ENCODE data around the gene NOP9.
"Not testable (repeated sequence)": the region's sequence is repeated elsewhere in the genome, so short reads cannot be mapped to it uniquely, and the experiment has no call there.

Gene NOP9

DNA sequence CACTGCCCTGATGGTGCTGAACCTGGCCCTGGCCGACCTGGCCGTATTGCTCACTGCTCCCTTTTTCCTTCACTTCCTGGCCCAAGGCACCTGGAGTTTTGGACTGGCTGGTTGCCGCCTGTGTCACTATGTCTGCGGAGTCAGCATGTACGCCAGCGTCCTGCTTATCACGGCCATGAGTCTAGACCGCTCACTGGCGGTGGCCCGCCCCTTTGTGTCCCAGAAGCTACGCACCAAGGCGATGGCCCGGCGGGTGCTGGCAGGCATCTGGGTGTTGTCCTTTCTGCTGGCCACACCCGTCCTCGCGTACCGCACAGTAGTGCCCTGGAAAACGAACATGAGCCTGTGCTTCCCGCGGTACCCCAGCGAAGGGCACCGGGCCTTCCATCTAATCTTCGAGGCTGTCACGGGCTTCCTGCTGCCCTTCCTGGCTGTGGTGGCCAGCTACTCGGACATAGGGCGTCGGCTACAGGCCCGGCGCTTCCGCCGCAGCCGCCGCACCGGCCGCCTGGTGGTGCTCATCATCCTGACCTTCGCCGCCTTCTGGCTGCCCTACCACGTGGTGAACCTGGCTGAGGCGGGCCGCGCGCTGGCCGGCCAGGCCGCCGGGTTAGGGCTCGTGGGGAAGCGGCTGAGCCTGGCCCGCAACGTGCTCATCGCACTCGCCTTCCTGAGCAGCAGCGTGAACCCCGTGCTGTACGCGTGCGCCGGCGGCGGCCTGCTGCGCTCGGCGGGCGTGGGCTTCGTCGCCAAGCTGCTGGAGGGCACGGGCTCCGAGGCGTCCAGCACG lies 16.4 kb downstream of the NOP9 start:
- H3K36me3 Mint-ChIP-seq (ENCODE audit: low read depth) = peaks cover 22% of the 10 kb centered on the region
- no peaks in the 10 kb centered on the region for H3K27me3 Mint-ChIP-seq
- ATAC-seq = no peak
- H3K27ac Mint-ChIP-seq = no peak overlapping the region
- no peak for DNase-seq
- no peak overlapping the region for H3K4me3 Mint-ChIP-seq
- no peaks in the 10 kb centered on the region for H3K9me3 Mint-ChIP-seq
- peaks cover 61% of the 10 kb centered on the region for H3K4me1 Mint-ChIP-seq

DNA sequence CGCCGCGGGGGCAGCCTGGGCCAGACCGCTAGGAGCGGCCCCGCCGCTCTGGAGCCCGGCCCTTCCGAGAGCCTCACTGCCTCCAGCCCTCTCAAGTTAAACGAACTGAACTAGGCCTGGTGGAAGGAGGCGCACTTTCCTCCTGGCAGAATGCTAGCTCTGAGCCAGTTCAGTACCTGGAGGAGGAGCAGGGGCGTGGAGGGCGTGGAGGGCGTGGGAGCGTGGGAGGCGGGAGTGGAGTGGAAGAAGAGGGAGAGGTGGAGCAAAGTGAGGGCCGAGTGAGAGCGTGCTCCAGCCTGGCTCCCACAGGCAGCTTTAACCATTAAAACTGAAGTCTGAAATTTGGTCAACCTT lies 16.9 kb downstream of the NOP9 start:
- peaks cover 58% of the 10 kb centered on the region for H3K4me1 Mint-ChIP-seq
- no peak overlapping the region for H3K27ac Mint-ChIP-seq
- H3K9me3 Mint-ChIP-seq = no peaks in the 10 kb centered on the region
- H3K36me3 Mint-ChIP-seq (ENCODE audit: low read depth) = peaks cover 22% of the 10 kb centered on the region
- no peak overlapping the region for H3K4me3 Mint-ChIP-seq
- no peaks in the 10 kb centered on the region for H3K27me3 Mint-ChIP-seq
- ATAC-seq (no peak), DNase-seq (no peak)

DNA sequence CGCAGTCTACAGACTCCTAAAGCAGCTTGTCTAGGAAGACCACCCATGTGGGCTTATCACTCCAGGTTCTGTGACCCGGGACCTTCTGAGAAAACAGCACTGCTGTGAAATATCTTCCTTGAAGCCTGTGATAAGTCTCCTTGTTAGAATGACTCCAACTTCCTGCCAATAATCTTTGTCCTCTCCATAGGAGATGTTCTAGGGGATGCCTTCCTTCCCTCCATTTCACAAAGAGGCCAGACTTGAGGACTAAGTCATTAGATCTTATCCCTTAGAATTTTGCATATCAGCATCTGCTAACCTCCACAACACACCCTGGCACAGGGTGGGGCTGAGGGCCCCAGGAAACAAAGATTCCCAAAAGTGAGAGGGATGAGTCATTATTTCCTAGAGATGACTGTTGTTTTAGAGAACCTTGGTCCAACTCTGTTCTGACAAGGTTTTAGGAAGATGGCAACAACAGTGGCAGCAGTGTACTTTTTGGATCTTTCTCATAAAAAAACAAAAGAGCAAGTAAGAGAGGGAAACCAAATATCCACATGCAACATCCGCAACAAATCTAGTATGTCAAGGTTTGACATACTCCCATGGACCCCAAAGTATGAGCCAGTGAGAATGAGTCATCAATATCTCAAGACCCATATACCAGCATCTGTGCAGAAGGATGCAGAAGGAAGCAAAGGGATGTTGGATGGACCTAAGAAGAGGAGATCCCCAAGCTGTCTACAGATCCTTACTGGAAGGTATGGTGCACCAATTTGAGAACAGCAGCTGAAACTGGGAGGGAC lies 17.7 kb downstream of the NOP9 start:
- H3K27ac Mint-ChIP-seq = no peak overlapping the region
- ATAC-seq = peak; percentile 42

DNA sequence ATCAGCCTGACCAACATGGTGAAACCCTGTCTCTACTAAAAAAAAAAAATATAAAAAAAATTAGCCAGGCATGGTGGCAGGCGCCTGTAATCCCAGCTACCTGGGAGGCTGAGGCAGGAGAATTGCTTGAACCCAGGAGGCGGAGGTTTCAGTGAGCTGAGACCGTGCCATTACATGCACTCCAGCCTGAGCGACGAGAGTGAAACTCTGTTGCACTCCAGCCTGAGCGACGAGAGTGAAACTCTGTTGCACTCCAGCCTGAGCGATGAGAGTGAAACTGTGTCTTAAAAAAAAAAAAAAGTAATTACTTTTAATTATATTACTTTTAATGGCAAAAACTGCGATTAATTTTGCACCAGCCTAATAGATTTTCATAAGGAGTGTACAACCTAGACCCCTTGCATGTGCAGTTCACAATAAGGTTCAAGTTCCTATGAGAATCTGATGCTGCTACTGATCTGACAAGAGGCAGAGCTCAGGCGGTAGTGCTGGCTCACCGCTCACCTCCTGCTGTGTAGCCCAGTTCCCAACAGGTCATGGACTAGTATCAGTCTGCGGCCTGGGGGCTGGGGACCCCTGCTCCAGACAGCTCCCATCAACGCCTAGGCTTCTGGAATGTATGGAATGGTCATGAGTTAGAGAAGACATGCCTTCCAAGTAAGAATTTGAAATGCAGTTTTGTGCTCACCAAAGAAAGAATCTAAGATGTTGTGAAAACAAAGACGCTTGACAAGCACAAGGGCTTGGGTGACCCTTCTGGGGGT lies 21.7 kb downstream of the NOP9 start:
- DNase-seq (no peak), ATAC-seq (no peak)
- Mint-ChIP-seq H3K9me3 (no peaks in the 10 kb centered on the region), H3K36me3 (ENCODE audit: low read depth) (peaks cover 2% of the 10 kb centered on the region), H3K4me1 (peaks cover 16% of the 10 kb centered on the region), H3K27me3 (no peaks in the 10 kb centered on the region), H3K4me3 (no peak overlapping the region), H3K27ac (no peak overlapping the region)

More for the DNA sequence above, 17.7 kb downstream of the NOP9 start:
- Mint-ChIP-seq H3K4me3 (no peak overlapping the region), H3K9me3 (no peaks in the 10 kb centered on the region), H3K27me3 (no peaks in the 10 kb centered on the region), H3K36me3 (ENCODE audit: low read depth) (peaks cover 19% of the 10 kb centered on the region), H3K4me1 (peaks cover 50% of the 10 kb centered on the region)
- no peak for DNase-seq

DNA sequence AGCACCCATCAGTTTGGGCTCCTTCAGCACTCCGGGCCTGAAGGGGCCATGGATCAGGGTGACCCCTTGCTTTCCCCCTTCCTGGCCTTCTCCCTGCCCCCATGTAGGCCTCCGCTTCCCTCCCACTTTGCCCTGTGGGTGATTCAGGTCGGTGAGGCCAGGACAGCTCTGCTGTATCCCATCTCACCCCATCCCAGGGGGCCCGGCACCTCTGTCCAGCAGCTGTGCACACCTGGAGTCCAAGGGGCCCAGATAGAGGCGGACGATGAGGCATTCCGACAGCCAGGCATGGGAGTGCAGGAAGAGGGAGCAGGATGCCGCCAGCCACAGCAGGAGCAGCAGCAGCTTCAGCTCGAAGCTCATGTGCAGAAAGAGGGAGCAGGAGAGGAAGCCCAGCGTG lies 23.0 kb downstream of the NOP9 start:
- H3K4me1 Mint-ChIP-seq = peaks cover 10% of the 10 kb centered on the region
- no peak for ATAC-seq
- H3K27ac Mint-ChIP-seq = no peak overlapping the region
- no peaks in the 10 kb centered on the region for H3K9me3 Mint-ChIP-seq
- no peaks in the 10 kb centered on the region for H3K36me3 Mint-ChIP-seq (ENCODE audit: low read depth)
- no peak for DNase-seq
- no peaks in the 10 kb centered on the region for H3K27me3 Mint-ChIP-seq
- no peak overlapping the region for H3K4me3 Mint-ChIP-seq

DNA sequence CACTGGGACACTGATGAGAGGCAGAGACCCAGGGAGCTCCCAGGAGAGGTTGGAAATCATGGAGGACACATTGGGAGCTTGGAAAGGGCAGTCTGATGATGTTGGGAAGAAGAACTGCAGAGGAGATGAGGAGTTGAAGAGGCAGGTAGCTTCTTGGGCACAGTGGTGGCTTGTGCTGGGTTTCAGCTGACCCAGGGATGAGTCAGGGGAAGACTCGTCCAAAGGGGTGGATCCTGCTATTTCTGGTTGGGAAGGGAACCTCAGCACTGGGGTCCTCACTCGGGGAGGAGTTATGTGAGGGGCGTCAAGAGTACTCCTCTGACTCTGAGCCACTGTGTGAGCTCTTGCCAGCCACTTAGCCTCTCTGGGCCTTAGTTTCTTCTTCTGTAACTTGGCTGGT lies 23.7 kb downstream of the NOP9 start:
- ATAC-seq = no peak

DNA sequence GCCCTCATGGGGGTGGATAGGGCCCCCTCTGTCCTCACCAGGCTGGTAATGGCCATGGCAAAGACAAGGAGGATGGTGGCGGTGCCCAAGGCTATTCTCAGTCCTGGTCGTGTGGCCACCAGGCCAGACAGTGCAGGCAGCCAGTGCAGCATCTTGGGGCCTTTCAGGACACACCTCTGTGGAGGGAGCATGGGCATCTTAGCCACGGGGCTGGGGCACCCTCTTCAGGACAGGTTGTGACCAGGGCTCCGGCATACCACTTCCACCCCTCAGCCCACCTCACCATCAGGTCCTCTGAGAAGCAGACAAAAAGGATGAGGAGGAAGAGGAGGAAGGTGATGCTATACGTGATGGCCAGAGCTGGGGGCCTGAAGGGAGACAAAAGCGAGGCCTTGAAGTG lies 24.4 kb downstream of the NOP9 start:
- ATAC-seq = no peak
- H3K27ac Mint-ChIP-seq = no peak overlapping the region
- no peaks in the 10 kb centered on the region for H3K9me3 Mint-ChIP-seq
- peaks cover 14% of the 10 kb centered on the region for H3K4me1 Mint-ChIP-seq
- peaks cover 2% of the 10 kb centered on the region for H3K27me3 Mint-ChIP-seq
- H3K36me3 Mint-ChIP-seq (ENCODE audit: low read depth) = no peaks in the 10 kb centered on the region
- H3K4me3 Mint-ChIP-seq = no peak overlapping the region
- no peak for DNase-seq

More for the DNA sequence above, 23.7 kb downstream of the NOP9 start:
- peaks cover 7% of the 10 kb centered on the region for H3K4me1 Mint-ChIP-seq
- DNase-seq = no peak
- no peaks in the 10 kb centered on the region for H3K9me3 Mint-ChIP-seq
- H3K27ac Mint-ChIP-seq = no peak overlapping the region
- H3K27me3 Mint-ChIP-seq = no peaks in the 10 kb centered on the region
- H3K4me3 Mint-ChIP-seq = no peak overlapping the region
- no peaks in the 10 kb centered on the region for H3K36me3 Mint-ChIP-seq (ENCODE audit: low read depth)

DNA sequence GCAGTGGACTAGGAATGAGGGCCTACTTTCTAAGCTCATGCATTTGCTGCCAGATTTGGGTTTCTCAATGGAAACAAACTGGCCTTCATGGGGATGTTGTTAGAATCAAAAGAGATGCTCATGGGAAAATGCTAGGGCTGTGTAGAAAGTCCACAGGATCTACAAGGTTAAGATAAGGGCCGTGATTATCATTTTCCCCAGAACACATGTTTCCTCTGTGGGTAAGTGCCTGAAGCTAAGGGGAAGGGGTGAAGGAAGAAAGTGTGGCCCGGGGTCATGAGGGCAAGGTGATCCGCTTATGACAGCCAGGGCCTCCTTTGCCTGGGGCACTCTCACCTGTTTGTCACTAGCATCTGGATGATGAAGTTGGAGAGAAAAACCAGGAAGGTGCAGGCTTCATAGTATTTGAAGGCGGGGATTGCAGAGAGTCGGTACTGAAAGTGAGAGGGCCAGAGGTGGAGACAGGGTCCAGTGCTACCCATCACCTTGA lies 25.4 kb downstream of the NOP9 start:
- H3K9me3 Mint-ChIP-seq = no peaks in the 10 kb centered on the region
- H3K36me3 Mint-ChIP-seq (ENCODE audit: low read depth) = no peaks in the 10 kb centered on the region
- peaks cover 2% of the 10 kb centered on the region for H3K27me3 Mint-ChIP-seq
- DNase-seq = no peak
- H3K27ac Mint-ChIP-seq = no peak overlapping the region
- ATAC-seq = no peak
- H3K4me3 Mint-ChIP-seq = no peak overlapping the region
- H3K4me1 Mint-ChIP-seq = peaks cover 24% of the 10 kb centered on the region

DNA sequence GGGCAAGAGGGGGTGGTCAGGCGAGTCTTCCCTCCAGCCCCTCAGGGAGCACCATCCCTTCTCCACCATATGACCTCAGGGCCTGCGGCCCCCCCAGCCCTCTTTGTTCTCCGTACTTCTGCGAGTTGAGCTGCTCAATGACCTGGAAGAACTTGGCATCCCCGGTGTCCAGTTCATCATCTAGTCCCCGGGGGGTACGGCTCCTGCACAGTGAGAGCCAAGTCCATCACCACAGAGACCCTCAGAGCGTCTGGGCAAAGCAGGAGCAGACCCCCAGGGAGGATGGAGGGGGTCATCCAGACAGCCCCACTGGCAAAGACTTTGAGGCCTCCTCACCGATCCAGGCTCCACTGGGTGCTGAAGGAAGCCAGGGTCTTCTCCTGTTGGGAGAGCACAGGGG lies 26.3 kb downstream of the NOP9 start:
- H3K27ac Mint-ChIP-seq = no peak overlapping the region
- DNase-seq = no peak
- no peaks in the 10 kb centered on the region for H3K9me3 Mint-ChIP-seq

DNA sequence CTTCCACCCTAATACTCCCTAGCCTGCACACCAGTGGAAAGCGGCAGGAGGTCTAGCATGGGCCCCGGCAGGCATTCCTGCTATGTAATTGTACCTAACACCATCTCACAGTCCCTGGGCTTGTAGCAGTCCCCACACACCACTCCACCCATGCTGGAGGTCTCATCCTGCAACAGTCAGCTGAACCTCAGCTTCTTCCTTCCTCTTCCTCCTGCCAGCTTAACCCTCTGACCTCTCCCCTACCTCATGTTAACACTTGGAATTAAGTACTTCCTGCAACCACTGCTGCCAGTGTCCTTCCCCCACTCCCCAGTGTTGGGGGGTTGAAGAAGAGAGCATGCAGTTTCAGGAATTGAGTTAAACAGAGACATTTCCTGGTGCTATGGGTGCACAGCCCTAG lies 27.7 kb downstream of the NOP9 start:
- Mint-ChIP-seq H3K4me3 (no peak overlapping the region), H3K36me3 (ENCODE audit: low read depth) (no peaks in the 10 kb centered on the region), H3K4me1 (peaks cover 36% of the 10 kb centered on the region), H3K9me3 (no peaks in the 10 kb centered on the region), H3K27ac (no peak overlapping the region), H3K27me3 (peaks cover 6% of the 10 kb centered on the region)
- ATAC-seq = no peak
- no peak for DNase-seq

More for the DNA sequence above, 26.3 kb downstream of the NOP9 start:
- Mint-ChIP-seq H3K27me3 (peaks cover 2% of the 10 kb centered on the region), H3K4me3 (no peak overlapping the region), H3K36me3 (ENCODE audit: low read depth) (no peaks in the 10 kb centered on the region), H3K4me1 (peaks cover 29% of the 10 kb centered on the region)
- ATAC-seq = no peak

DNA sequence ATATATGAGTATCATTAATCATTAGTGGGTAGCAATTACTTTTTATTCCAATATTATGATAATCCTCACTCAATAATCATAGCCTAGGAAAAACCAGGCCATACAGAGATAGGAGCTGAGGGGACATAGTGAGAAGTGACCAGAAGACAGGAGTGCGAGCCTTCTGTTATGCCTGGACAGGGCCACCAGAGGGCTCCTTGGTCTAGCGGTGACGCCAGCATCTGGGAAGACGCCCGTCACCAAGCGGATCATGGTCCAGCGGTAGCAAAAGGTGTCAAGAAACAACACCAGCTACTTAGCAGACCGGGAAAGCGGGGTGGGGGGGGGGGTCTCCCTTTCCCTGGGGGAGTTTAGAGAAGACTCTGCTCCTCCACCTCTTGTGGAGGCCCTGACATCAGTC lies 28.3 kb downstream of the NOP9 start:
- not testable (repeated sequence) for H3K27me3 Mint-ChIP-seq; H3K9me3 Mint-ChIP-seq; H3K4me3 Mint-ChIP-seq; H3K36me3 Mint-ChIP-seq (ENCODE audit: low read depth); ATAC-seq; DNase-seq; H3K27ac Mint-ChIP-seq
- peaks cover 41% of the 10 kb centered on the region for H3K4me1 Mint-ChIP-seq

DNA sequence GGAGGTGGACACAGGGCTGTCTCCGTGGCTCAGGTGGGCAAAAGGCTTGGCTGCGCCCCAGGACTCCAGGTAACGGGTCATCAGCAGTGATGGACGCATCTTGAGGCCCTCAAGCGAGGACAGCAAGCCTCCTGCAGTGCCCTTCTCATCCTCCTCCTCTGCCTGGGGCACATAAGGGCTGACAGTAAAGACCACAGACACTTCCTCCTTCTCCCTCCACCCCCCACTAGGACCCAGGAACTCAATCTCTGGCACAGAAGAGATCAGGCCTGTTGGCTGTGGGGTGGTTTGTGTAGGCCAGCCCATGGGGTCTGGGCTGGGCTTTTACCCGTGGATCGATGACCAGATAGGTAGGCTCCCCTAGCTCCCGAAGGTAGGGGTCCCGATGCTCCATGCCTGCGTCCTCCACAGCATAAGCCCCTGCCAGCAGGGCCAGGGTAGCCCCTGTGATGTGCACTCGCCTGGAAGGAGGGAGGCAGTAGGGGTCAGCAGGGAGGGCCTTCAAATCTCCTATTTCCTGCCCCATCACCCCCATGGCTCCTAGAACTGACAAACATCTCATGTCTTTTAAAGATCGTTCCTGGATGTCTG lies 29.5 kb downstream of the NOP9 start:
- DNase-seq = no peak
- no peak overlapping the region for H3K27ac Mint-ChIP-seq
- H3K4me3 Mint-ChIP-seq = no peak overlapping the region
- H3K27me3 Mint-ChIP-seq = peaks cover 18% of the 10 kb centered on the region
- peaks cover 50% of the 10 kb centered on the region for H3K4me1 Mint-ChIP-seq
- H3K36me3 Mint-ChIP-seq (ENCODE audit: low read depth) = no peaks in the 10 kb centered on the region
- H3K9me3 Mint-ChIP-seq = no peaks in the 10 kb centered on the region
- no peak for ATAC-seq

DNA sequence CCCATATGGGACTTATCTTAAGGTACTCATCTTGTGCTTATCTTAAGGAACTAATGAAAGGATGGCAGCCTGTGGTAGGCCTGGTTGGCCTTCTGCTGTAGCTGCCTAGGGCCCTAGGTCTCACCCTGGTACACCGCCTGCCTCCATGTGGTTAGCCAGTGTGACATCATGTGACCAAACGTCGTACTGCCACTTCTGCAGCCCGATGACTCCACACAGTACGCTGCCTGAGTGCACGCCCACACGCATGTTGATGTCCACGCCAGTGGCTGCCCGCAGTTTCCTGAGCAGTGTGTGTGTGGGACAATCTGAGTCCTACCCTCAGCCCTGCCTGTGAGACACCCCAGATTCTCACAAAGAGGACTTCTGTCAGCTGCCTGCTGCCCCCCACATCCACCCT lies 30.1 kb downstream of the NOP9 start:
- peaks cover 22% of the 10 kb centered on the region for H3K27me3 Mint-ChIP-seq
- H3K9me3 Mint-ChIP-seq = no peaks in the 10 kb centered on the region
- H3K4me1 Mint-ChIP-seq = peaks cover 54% of the 10 kb centered on the region
- peak; percentile 58 for ATAC-seq
- DNase-seq = peak; percentile 62
- peak overlapping the region; percentile 34 for H3K27ac Mint-ChIP-seq
- H3K4me3 Mint-ChIP-seq = no peak overlapping the region
- no peaks in the 10 kb centered on the region for H3K36me3 Mint-ChIP-seq (ENCODE audit: low read depth)

DNA sequence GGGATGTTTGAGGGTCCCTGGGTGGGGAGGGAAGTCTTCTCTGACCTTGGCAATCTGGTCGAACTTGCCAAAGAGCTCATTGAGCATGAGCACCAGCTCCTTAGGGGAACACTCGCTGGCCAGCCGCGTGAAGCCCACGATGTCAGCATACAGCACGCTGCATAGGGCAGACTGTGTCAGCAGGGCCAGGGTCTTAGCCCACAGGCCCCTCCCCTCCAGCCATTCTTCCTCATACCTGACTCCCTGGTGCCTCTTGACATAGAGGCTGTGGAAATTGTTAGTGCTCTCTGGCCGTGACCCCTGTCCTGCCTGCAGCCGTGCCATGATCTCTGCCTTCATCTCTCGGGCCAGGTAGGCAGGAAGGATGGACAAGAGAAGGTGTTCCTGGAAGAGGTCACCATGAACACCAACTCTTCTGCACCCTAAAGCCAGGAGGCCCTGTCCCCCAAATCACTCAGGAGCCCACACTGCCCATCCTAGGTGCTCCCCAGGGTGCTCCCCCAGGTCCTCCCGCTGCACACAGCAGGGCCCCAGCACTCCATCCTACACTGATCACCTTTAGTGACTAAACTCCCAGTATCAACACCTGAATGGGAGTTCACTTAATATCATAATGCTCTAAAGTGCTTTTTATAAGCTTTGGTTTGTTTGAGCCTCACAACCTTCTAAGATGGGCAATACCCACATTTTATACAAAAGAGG lies 31.5 kb downstream of the NOP9 start:
- Mint-ChIP-seq H3K4me3 (no peak overlapping the region), H3K27me3 (peaks cover 28% of the 10 kb centered on the region), H3K36me3 (ENCODE audit: low read depth) (peaks cover under 1% of the 10 kb centered on the region), H3K4me1 (peaks cover 58% of the 10 kb centered on the region), H3K27ac (no peak overlapping the region), H3K9me3 (no peaks in the 10 kb centered on the region)
- no peak for ATAC-seq
- DNase-seq = no peak

Data from activated naive CD8-positive, alpha-beta T cell treated with anti-CD3 and anti-CD28 coated beads, Interleukin-2, amount 50 U/mL, for 24 hours (primary cell).